SH-SY5Y (cell line): ENCODE data around the gene SMARCD1.

Experiments used
- GATA2 ChIP-seq: IDR thresholded peaks from 2 replicates; pipeline ENCODE4 v1.6.1; 2011; ENCODE audit warnings: mild to moderate bottlenecking, low read depth, low read length
- GATA3 ChIP-seq: IDR thresholded peaks from 2 replicates; pipeline ENCODE4 v1.6.1; 2011; ENCODE audit warnings: low read depth, mild to moderate bottlenecking, low read length, moderate library complexity

DNA sequence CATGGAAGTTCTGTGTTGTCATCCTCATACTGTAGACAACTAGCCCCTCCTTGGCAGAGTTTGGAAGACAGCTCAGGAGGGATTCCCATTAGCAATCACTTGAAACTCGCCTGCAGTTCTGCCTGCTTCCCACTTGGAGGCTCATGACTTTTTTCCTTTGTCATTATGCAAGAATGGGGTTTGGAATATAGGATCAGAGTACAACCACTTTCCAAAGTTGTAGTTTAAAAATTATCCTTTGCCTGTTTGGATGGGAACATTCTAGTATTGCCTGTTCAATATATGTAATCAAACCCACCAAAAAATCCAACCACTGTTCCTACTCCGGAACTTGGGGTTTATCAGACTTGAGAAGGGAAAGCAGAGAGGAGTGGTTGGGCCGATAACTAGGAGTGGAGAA is 16.5 kb downstream of the SMARCD1 start:
- TF ChIP-seq GATA2: no peak
- no peak for TF ChIP-seq GATA3
